Lower leg skin (tissue), 4 donors: ENCODE results near the gene AADACL3. TPM values are rescaled to one million over a fixed set of nuclear protein-coding genes. Genes with fewer than 3 reads are reported as not detected.
"Not testable (repeated sequence)": the region's sequence is repeated elsewhere in the genome, so short reads cannot be mapped to it uniquely, and the experiment has no call there.

Source experiments
- DNase-seq, 2 donors: peaks; one replicate each; pipeline ENCODE4 v3.0.0-alpha.2; 2019; ENCODE audit warnings: low spot score in 2 of 2
- H3K4me3 ChIP-seq: fragments of 200-600 bp; sonication (generic); 2 replicates; pipeline ENCODE4 v1.5.1; 2017; ENCODE audit warnings: mild to moderate bottlenecking, low read depth; ENCODE audit not compliant: poor library complexity, severe bottlenecking
- POLR2A ChIP-seq, 2 donors: fragments of 450-650 bp; IDR thresholded peaks; one replicate each; pipeline ENCODE4 v1.6.1; 2016 to 2017; ENCODE audit warnings: antibody characterized with exemption in 2 of 2, mild to moderate bottlenecking in 1 of 2, moderate library complexity in 1 of 2
- WGBS, 2 donors: methylation state at CpG; one replicate each; pipeline ENCODE4 v1.1.5; 2018; 5-methylcytosine and 5-hydroxymethylcytosine counted together
- intact Hi-C: fragments of 100-400 bp; cut with DNase I; formaldehyde crosslinking; loops from one replicate; pipeline ENCODE4 v1.15.0; 2023; ENCODE audit warnings: low total_unique reads
- total RNA-seq, 4 donors: library from RNA; depleted of rRNA; stranded (reverse); fragments of >200 nt; gene quantifications; one replicate each; pipeline ENCODE4 v1.1.0, GENCODE V29; 2016
- TF ChIP-seq, protein P1 (sequence below), 3 donors: fragments of 450-650 bp; IDR thresholded peaks; one replicate each; pipeline ENCODE4 v1.5.1; 2016; ENCODE audit warnings: antibody characterized with exemption in 3 of 3, mild to moderate bottlenecking in 3 of 3, moderate library complexity in 2 of 3

Gene AADACL3
- total RNA-seq, 4 donors from 2014 or later = 1.1 to 54.6 (median 27.2) TPM

GRCh38 chr1:12722626-12723025 lies 6.7 kb downstream of the AADACL3 start:
- DNase-seq = no peak
- TF ChIP-seq, protein P1, sequence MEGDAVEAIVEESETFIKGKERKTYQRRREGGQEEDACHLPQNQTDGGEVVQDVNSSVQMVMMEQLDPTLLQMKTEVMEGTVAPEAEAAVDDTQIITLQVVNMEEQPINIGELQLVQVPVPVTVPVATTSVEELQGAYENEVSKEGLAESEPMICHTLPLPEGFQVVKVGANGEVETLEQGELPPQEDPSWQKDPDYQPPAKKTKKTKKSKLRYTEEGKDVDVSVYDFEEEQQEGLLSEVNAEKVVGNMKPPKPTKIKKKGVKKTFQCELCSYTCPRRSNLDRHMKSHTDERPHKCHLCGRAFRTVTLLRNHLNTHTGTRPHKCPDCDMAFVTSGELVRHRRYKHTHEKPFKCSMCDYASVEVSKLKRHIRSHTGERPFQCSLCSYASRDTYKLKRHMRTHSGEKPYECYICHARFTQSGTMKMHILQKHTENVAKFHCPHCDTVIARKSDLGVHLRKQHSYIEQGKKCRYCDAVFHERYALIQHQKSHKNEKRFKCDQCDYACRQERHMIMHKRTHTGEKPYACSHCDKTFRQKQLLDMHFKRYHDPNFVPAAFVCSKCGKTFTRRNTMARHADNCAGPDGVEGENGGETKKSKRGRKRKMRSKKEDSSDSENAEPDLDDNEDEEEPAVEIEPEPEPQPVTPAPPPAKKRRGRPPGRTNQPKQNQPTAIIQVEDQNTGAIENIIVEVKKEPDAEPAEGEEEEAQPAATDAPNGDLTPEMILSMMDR (IDR thresholded peaks at IDR 0.05) = no peak
- no peak for TF ChIP-seq POLR2A (IDR thresholded peaks at IDR 0.05)
- intact Hi-C loops = no loop called here
- 42 to 50% methylated on average over 1 of the region's 1 CpG for WGBS, 2 donors
- H3K4me3 ChIP-seq = no peak overlapping the region

- TF ChIP-seq, protein P1 (IDR thresholded peaks at IDR 0.05) = no peak
- no peak for TF ChIP-seq POLR2A (IDR thresholded peaks at IDR 0.05)
- intact Hi-C loops = no loop called here
- DNase-seq = no peak
- H3K4me3 ChIP-seq = no peak overlapping the region
- WGBS, 2 donors = 67 to 87% methylated on average over 2 of the region's 2 CpGs
Observed at GRCh38 chr1:12728391-12728790, 12.5 kb downstream of the AADACL3 start.

DNA sequence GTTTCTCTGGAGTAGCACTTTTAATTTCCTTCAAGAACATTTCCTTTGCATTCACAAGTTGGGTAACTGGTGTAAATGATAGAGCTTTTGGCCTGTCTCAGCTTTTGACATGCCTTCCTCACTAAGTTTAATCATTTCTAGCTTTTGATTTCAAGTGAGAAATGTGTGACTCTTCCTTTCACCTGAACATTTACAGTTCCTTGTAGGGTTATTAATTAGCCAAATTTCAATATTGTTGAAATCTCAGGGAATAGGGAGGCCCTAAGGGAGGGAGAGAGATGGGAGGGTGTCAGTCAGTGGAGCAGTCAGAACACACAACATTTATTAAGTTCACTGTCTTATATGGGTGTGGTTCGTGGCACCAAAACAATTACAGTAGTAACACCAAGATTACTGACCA lies 14.2 kb downstream of the AADACL3 start:
- intact Hi-C loops = no loop called here
- no peak for DNase-seq
- no peak for TF ChIP-seq POLR2A (IDR thresholded peaks at IDR 0.05)
- TF ChIP-seq, protein P1 (IDR thresholded peaks at IDR 0.05) = no peak
- H3K4me3 ChIP-seq = no peak overlapping the region
- WGBS, 2 donors = 73 to 80% methylated on average over 1 of the region's 1 CpG

- 79 to 88% methylated on average over 2 of the region's 2 CpGs for WGBS, 2 donors
- H3K4me3 ChIP-seq, DNase-seq, intact Hi-C loops: not testable (repeated sequence)
Observed at GRCh38 chr1:12731084-12731483, 15.2 kb downstream of the AADACL3 start.

GRCh38 chr1:12734651-12735050 lies 18.7 kb downstream of the AADACL3 start:
- no peak for TF ChIP-seq POLR2A (IDR thresholded peaks at IDR 0.05)
- TF ChIP-seq, protein P1 (IDR thresholded peaks at IDR 0.05) = no peak
- WGBS, 2 donors = 28 to 48% methylated on average over 3 of the region's 3 CpGs

DNA sequence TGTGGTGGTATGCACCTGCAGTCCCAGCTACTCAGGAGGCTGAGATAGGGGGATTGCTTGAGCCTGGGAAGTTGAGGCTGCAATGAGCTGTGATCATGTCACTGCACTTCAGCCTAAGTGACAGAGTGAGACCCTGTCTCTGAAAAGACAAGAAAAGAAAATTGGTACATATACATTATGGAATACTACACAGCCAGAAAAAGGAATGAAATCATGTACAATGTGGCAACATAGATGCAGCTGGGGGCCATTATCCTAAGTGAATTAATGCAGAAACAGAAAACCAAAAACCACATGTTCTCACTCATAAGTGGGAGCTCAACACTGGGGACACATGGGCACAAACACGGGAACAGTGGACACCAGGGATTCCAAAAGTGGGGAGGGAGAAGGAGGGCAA lies 23.0 kb downstream of the AADACL3 start:
- WGBS, 2 donors = 88 to 96% methylated on average over 1 of the region's 1 CpG
- TF ChIP-seq POLR2A (IDR thresholded peaks at IDR 0.05) = no peak
- TF ChIP-seq, protein P1 (IDR thresholded peaks at IDR 0.05) = no peak
- H3K4me3 ChIP-seq = no peak overlapping the region
- intact Hi-C loops = no loop called here
- DNase-seq = no peak

More at GRCh38 chr1:12734651-12735050, 18.7 kb downstream of the AADACL3 start:
- no peak overlapping the region for H3K4me3 ChIP-seq
- no peak for DNase-seq
- intact Hi-C loops = no loop called here
